Stimulated activated CD8-positive, alpha-beta memory T cell treated with anti-CD3 and anti-CD28 coated beads, Interleukin-7, amount 100 ng/mL, for 4 hours (primary cell): ENCODE results near the gene PYY.
"Not testable (repeated sequence)": the region's sequence is repeated elsewhere in the genome, so short reads cannot be mapped to it uniquely, and the experiment has no call there.

ENCODE experiments used
- DNase-seq, 2 donors: peaks; one replicate each; pipeline ENCODE4 v3.0.0-alpha.2; 2020; ENCODE audit warnings: low read depth in 2 of 2

The PYY gene

GRCh38 chr17:43945074-43945829 lies 8.5 kb downstream of the PYY start:
- DNase-seq: no peak

- DNase-seq: no peak
These were observed 11.6 kb downstream of the PYY start, which contains the start of gene PPY for GRCh38 chr17:43942051-43942685. TSS of gene PPY (minus strand) at chr17:43942476. CDS start at chr17:43941654, 822 bp downstream.

GRCh38 chr17:43940630-43941029 lies 13.1 kb downstream of the PYY start:
- no peak for DNase-seq

- no peak for DNase-seq
These were observed 13.9 kb downstream of the PYY start for GRCh38 chr17:43939886-43940285.

- not testable (repeated sequence) for DNase-seq
These were observed 14.3 kb downstream of the PYY start for GRCh38 chr17:43939452-43939851.

GRCh38 chr17:43938838-43939182 lies 14.9 kb downstream of the PYY start:
- DNase-seq: no peak

GRCh38 chr17:43936434-43936833 lies 17.3 kb downstream of the PYY start:
- DNase-seq: no peak

- DNase-seq: no peak
These were observed 17.8 kb downstream of the PYY start for GRCh38 chr17:43935926-43936261.

- DNase-seq: no peak
These were observed 18.4 kb downstream of the PYY start for GRCh38 chr17:43935204-43935925.

GRCh38 chr17:43932923-43933322 lies 20.8 kb downstream of the PYY start:
- no peak for DNase-seq

GRCh38 chr17:43932357-43932756 lies 21.4 kb downstream of the PYY start:
- DNase-seq: no peak

- DNase-seq: no peak
These were observed 22.6 kb downstream of the PYY start for GRCh38 chr17:43931062-43931571.

- DNase-seq: no peak
These were observed 25.1 kb downstream of the PYY start for GRCh38 chr17:43928609-43929008.

GRCh38 chr17:43927929-43928328 lies 25.8 kb downstream of the PYY start:
- DNase-seq: not testable (repeated sequence)

GRCh38 chr17:43927060-43927864 lies 26.5 kb downstream of the PYY start:
- no peak for DNase-seq

- DNase-seq: no peak
These were observed 29.2 kb downstream of the PYY start for GRCh38 chr17:43924558-43924957.

GRCh38 chr17:43920500-43921095 lies 33.1 kb downstream of the PYY start:
- no peak for DNase-seq

GRCh38 chr17:43918026-43918389 lies 35.7 kb downstream of the PYY start:
- DNase-seq: no peak

GRCh38 chr17:43917348-43918025 lies 36.3 kb downstream of the PYY start:
- DNase-seq: peak; percentile 21 to 41

- DNase-seq: no peak
These were observed 36.8 kb downstream of the PYY start for GRCh38 chr17:43917016-43917347.

- no peak for DNase-seq
These were observed 37.4 kb downstream of the PYY start for GRCh38 chr17:43916385-43916784.
